ENCODE measurements around the gene KNCN.

KNCN gene

DNA sequence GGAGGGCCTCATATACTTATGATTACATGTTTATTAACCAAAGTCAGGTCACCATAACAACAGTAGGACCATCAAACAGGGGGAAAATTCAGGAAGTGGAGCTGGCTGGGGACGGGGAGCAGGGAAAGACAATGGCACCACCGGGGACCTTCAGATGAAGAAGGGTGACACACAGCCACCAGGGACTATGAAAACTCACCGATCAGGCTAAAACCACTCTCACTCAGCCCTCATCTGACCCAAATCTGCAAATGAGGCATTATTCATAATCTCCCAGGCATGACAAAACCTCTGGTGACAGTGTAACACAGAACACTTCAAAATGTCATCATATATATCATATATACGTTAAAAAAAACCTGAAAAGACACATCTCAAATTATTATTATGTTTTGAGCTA is 41.4 kb upstream of the KNCN start:
- no peak for DNase-seq (ENCODE audit: low spot score)
- in situ Hi-C loops (cut with MboI; ENCODE audit: low pct_unique_long_range_greater_than_20kb, low sequenced_read_pairs, unreplicated experiment): no loop called here
- TF ChIP-seq, protein P1, sequence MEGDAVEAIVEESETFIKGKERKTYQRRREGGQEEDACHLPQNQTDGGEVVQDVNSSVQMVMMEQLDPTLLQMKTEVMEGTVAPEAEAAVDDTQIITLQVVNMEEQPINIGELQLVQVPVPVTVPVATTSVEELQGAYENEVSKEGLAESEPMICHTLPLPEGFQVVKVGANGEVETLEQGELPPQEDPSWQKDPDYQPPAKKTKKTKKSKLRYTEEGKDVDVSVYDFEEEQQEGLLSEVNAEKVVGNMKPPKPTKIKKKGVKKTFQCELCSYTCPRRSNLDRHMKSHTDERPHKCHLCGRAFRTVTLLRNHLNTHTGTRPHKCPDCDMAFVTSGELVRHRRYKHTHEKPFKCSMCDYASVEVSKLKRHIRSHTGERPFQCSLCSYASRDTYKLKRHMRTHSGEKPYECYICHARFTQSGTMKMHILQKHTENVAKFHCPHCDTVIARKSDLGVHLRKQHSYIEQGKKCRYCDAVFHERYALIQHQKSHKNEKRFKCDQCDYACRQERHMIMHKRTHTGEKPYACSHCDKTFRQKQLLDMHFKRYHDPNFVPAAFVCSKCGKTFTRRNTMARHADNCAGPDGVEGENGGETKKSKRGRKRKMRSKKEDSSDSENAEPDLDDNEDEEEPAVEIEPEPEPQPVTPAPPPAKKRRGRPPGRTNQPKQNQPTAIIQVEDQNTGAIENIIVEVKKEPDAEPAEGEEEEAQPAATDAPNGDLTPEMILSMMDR (IDR thresholded peaks at IDR 0.05; ENCODE audit: extremely low read depth, insufficient read depth, missing control alignments): no peak

DNA sequence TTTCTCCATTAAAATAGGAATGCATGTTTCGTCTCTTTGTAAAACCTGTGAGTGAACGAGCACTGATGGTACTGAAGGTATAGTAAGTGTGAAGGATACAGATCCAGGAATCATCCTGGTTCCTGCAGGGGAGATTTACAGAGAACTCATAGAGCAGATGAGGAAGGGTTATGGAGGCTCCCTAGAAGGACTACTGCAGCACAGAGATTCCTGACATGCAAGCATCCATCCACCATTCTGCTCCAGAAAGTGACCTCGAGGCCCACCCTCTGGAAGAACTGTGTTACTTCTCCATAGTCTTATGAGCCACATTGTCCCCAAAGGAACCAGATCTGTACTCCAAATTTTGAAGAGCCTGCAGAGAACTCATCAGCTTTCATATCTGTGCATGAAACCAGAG is 38.1 kb upstream of the KNCN start:
- DNase-seq (ENCODE audit: low spot score): no peak
- in situ Hi-C loops (cut with MboI; ENCODE audit: low pct_unique_long_range_greater_than_20kb, low sequenced_read_pairs, unreplicated experiment): no loop called here
- TF ChIP-seq, protein P1 (IDR thresholded peaks at IDR 0.05; ENCODE audit: extremely low read depth, insufficient read depth, missing control alignments): no peak

DNA sequence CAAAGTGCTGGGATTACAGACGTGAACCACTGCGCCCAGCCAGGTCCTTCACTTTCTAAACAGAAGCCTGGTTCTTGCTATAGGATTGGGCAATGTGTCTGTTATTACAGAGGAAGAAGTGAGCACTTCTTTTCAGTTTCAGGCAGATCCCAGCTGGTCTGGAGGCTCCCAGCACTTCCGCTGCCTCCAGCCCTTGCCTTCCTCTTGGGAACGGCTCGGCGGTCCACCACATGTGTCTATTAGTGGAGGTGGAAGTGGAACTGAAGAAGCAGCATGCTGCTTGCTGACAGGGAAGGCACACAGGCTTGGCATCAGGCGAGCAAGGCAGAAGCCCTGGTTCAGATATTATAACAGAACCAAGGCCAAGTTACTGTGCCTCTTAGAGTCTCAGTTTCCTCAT is 35.6 kb upstream of the KNCN start:
- TF ChIP-seq, protein P1 (IDR thresholded peaks at IDR 0.05; ENCODE audit: extremely low read depth, insufficient read depth, missing control alignments): no peak
- in situ Hi-C loops (cut with MboI; ENCODE audit: low pct_unique_long_range_greater_than_20kb, low sequenced_read_pairs, unreplicated experiment): no loop called here
- DNase-seq (ENCODE audit: low spot score): no peak

DNA sequence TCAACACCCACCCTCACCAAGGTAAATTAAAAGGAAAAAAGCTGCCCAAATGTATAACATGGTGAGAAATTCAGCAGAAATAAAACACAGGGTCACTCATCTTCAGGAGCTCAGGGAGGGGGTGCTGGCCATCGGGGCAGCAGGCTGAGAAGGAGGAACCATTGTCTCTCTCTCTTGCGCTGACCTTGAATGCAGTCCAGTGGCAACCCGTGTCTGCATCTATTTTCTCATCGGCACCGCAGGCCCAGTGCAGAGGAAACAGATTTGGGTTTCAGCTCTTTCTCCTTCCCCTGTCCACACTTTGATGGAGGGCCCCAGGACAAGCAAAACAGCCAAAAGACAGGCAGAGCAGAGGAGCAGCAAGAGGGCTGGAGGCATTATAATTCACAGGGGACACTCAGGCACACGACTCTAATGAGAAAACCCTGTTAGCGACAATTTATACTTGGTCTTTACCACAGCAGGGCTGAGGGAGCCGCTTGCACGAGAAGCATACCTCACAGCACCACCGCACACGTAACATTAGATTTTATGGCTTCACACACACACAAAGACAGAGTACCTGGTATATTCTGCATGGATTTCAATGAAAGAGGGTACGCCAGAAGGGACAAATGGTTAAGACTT is 34.0 kb upstream of the KNCN start:
- TF ChIP-seq, protein P1 (IDR thresholded peaks at IDR 0.05; ENCODE audit: extremely low read depth, insufficient read depth, missing control alignments): no peak
- in situ Hi-C loops (cut with MboI; ENCODE audit: low pct_unique_long_range_greater_than_20kb, low sequenced_read_pairs, unreplicated experiment): no loop called here
- DNase-seq (ENCODE audit: low spot score): no peak

DNA sequence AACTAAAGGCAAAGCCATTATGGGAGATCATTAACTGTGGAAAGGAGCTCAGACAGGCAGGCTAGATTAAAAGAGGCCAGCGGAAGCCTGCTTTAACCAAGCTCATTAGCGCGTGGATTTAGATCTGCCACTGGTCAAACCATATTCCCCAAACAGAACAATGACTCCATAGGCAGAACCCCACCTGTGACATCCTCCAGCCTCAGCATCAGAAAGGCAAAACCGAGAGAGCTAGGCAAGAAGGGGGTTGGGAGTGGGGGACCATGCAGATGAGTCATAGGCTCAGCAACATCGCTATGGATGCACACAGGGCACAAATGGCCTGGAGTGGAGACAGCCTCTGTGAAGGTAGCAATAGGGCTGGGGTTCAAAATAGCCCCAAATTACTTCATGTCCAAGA is 32.0 kb upstream of the KNCN start:
- in situ Hi-C loops (cut with MboI; ENCODE audit: low pct_unique_long_range_greater_than_20kb, low sequenced_read_pairs, unreplicated experiment): no loop called here
- TF ChIP-seq, protein P1 (IDR thresholded peaks at IDR 0.05; ENCODE audit: extremely low read depth, insufficient read depth, missing control alignments): no peak

DNA sequence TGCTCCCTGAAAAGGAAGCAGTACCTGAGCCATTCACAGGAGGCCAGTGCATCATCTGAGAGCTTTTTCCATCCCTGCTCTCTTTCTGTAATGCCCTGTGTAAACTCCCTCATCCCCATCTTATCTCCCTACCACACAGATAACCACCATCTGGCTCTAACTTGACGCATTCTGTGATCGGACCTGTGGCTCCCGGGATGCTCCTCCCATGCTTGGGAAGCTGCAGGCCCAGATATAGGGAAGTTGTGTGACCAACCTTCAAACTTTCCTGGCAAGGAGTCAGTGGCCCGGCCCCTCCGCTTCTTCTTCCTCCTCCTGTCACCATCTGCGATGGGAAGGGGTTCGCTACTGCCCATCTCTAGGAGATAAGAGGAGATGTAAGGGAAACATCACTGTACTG is 31.5 kb upstream of the KNCN start:
- in situ Hi-C loops (cut with MboI; ENCODE audit: low pct_unique_long_range_greater_than_20kb, low sequenced_read_pairs, unreplicated experiment): no loop called here
- TF ChIP-seq, protein P1 (IDR thresholded peaks at IDR 0.05; ENCODE audit: extremely low read depth, insufficient read depth, missing control alignments): no peak
- no peak for DNase-seq (ENCODE audit: low spot score)

More for the DNA sequence above, 32.0 kb upstream of the KNCN start:
- DNase-seq (ENCODE audit: low spot score): no peak

Data from GM13977 (cell line).